Measurements from ENCODE around the gene PDZD8.

The PDZD8 gene

GRCh38 chr10:117284716-117285494 lies 90.3 kb downstream of the PDZD8 start:
- no peak for DNase-seq

DNA sequence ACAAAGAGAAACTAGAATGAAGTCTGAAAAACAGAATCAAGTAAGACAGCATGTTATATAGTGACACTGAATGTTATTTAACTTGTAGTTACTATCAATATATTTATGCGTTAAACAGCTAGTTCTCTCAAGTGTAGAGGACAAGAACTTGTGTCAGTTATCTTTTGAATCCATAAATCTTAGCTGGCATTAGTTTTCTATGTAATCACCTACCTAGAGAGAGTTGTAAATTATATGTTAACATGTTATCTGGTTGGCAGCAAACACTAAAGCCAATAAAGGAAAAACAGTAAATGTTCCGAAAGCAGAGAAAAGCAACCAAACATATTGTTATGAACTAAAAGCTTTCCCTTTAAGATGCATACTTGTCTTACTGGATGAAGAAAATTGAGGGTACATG lies 97.6 kb downstream of the PDZD8 start:
- DNase-seq: no peak

DNA sequence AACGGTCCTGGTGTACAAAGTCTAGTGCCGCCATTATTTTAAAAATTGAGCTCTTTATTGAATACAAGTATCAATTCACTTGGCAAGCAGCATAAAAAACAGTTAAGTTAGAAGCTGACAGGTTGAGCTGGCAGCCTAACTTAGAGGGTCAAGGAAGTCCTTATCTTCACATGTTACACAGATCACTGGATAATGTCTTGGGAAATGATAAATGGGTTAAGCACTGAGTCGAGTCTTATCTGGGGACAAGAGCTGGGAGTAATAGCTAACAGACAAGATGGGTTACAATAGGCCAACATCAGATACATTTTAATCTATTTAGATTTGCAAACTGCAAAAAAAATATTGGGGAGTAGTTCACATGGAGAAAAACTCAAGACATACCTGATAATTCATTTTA lies 100.1 kb downstream of the PDZD8 start:
- no peak for DNase-seq

- no peak for DNase-seq
Observed at GRCh38 chr10:117274509-117274908, 100.7 kb downstream of the PDZD8 start.

GRCh38 chr10:117273980-117274379 lies 101.3 kb downstream of the PDZD8 start:
- DNase-seq: no peak

- no peak for DNase-seq
Observed at GRCh38 chr10:117272195-117273076, 102.8 kb downstream of the PDZD8 start.

- DNase-seq: no peak
Observed at GRCh38 chr10:117271427-117271826, 103.8 kb downstream of the PDZD8 start.

DNA sequence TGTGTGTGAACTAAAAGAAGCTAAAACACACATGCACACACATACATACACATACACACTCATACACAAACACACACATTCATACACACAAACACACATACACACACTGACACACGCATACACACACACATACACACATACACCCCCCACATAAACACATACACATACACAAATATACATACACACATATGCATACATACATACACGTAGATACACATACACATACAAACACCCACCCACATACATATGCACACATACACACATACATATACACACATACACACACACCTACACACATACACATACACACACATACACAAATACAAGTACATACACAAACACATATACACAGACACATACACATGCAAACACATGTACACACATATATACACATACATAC lies 106.3 kb downstream of the PDZD8 start:
- no peak for DNase-seq

GRCh38 chr10:117268258-117268657 lies 107.0 kb downstream of the PDZD8 start:
- DNase-seq: no peak

DNA sequence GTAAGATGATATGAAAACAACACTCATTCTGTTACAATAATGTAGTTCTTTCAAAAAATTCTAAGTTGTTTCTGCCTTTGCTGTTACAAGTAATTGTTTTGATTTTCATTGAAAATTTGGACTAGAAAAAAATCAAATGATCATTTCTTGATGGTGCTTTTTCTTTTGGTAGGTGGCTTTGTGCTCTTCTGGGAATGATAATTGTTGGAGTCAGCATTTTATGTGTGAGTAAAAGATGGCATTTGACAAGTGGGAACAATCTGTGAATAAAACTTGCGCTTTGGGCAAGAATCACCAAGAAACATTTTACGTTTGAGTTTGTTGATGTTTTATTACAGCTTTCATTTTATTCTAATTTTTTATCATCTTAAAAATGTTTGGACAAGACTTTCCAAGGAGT lies 108.4 kb downstream of the PDZD8 start:
- no peak for DNase-seq

GRCh38 chr10:117266400-117266799 lies 108.8 kb downstream of the PDZD8 start:
- DNase-seq: no peak

DNA sequence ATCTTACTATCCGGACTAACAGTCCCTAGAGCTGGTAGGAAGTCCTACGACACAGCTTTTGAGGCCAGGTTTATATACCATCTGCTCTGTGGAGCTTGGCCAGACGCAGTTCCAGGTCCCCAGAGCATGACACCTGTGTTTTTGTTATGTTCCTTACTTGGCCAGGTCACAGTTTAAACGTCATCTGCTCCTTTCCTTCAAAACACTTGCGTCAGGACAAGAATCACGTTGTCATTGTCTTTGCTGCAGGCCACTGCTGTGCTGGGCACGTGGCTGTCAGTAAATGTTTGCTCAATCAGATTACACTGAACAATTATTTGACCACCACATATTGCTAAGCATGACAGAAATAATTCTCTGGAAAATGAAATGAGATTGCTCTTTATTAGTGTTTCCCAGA lies 110.5 kb downstream of the PDZD8 start:
- DNase-seq: peak in 1 of 2 experiments; percentile 5

DNA sequence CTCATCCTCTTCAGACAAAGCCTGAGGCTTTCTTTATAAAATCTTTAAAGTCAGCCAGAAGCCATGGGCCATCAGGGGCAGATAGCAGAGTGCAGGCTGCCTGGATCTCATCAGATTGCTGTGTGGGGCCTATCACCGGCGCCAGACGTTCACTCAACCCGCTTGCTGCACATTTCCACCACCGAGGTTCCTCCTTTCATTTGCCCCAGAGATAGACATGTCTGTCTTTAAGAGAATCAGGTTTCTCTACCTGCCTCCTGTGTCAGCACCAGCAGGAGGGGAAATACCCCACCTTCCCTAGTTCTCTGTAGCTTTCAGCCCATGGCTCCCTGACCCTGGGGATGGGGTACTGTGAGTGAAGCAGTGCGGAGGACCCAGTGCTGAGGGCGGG lies 112.3 kb downstream of the PDZD8 start:
- DNase-seq: no peak

- DNase-seq: no peak
Observed at GRCh38 chr10:117262291-117262902, 112.8 kb downstream of the PDZD8 start.

DNA sequence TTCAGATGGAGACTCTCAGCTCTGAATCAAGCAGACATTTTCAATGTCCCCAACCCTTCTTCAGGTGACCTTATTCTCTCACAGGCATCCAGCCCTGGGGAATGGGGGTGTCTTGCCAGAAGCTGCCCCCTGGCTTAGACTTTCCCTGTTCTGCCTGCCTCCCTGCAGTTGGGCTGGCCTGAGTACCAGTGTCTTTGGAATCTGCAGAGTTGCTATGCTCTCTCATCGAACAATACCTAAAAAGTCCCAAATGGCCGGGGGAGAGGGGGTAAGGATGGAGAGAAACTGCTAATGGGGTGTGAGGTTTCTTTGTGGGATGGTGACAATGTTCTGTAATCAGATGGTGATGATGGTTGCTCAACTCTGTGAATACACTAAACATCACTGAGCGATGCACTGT lies 113.7 kb downstream of the PDZD8 start:
- DNase-seq: no peak

DNA sequence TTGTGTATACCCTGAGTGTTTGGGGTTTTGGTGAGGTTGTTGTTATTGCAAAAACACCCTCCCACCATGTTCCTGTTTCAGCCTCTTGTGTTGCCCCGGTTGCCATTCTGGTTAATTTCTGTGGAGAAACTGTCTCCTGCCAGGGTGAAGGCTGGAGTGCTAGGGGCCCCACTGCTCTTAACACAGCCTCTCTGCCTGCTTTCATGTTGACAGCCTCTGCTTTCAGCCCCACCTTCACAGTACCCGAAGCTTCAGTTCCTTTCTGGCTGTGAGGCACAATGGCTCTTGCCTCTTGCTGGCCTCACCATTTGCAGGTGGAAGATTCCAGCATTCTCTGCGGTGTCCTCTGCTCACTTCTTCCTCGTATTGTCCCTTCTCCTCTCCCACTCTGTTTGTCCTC lies 115.2 kb downstream of the PDZD8 start:
- no peak for DNase-seq

DNA sequence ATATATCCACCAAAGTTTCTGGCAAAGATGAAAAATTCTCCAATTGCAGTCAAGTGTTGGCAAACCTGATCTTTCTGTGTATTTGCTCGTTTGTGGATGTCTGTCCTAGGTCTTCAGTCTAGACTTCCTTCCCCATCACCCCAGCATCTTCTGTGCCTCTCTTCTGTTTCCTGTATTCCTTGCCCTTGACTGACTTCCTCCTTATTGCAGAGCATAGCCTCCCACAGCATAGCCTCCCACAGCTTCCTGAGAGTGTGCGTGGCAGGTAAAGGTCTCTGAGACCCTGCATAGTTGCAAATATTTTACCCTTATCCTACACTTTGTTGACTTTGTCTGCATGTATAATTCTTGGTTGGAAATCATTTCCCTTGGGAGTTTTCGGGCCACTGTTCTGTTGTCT lies 116.0 kb downstream of the PDZD8 start:
- no peak for DNase-seq

DNA sequence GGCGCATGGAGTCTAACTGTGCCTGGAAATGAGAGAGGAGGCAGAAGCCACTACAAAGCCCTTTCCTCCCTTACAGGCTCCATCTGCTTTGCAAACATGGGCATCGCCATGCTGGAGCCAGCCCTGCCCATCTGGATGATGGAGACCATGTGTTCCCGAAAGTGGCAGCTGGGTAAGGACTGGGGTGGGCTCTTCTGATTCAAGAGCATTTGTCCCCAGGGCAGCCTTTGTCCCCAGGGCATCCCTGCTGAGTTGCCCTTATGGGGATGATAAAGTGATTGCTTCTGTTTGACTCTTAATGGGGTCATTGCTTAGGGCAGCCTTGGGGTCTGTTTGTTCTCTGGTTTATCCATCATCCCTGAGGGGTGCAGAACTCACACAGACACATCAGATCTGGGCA lies 117.5 kb downstream of the PDZD8 start:
- no peak for DNase-seq

DNA sequence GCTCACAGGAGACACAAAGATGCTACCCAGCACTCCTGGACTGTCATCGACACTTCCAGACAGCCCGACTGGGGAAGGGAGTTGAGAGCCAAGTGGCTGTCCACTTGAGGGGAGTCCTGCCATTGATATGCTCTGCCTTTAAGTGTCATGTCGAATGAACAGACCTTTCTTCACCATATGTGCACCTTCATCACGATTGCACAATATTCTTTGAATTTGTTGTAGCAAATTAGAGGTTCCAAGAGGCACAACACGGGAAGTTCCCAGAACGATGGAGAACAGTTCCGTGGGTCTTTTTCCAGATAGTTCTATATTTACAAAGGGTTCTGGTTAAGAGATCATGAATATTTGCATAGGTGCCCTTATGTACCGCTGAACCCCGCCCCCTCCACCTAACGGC lies 118.3 kb downstream of the PDZD8 start:
- DNase-seq: no peak

- no peak for DNase-seq
Observed at GRCh38 chr10:117255835-117256460, 119.3 kb downstream of the PDZD8 start.

DNA sequence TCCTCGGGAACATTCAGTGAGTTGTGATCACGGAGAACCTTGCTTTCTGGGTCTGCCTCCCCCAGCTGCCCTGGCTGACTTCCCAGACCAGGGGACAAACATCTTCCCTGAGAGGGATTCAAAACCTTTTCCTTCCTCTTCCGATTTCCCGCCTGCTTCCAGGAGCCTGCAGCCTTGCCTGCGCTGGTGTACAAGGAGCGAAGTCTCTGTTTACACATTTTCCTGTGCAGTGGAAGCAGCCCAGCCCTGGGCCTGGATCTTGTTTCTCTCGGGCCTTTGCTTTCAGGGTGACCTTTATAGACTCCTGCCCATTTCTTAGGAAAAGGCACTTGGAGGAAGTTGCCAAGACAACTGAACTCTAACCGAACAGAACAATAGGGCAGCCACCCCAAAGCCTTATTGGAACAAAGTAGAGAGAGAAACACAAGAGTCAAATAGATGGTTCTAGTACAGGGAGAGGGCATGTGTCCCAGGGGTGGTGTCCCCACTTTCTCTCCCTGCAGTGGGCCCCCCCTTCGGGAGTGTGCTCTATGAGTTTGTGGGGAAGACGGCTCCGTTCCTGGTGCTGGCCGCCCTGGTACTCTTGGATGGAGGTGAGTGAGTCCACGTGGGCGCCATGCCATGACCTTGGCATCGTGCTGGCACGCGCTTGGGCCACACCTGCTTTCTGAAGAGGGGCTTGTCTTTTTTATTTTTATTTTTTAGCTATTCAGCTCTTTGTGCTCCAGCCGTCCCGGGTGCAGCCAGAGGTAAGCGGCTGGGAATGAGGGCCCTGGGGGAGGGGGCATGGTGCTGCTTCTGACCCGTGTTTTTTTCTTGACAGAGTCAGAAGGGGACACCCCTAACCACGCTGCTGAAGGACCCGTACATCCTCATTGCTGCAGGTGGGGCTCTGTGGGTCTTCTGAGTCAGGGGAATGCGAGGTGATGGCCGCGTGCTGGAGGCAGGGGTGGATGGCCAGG lies 120.2 kb downstream of the PDZD8 start:
- no peak for DNase-seq

GRCh38 chr10:117254338-117254737 lies 120.9 kb downstream of the PDZD8 start:
- DNase-seq: no peak
